PC-9 (cell line): ENCODE measurements around the gene ERC1.

Experiments used
- EZH2 ChIP-seq: fragments of 200-600 bp; sonication (generic); IDR thresholded peaks from 2 replicates; pipeline ENCODE4 v1.8.0; 2017; ENCODE audit warnings: antibody characterized with exemption, low read depth
- TF ChIP-seq, protein P1 (sequence below): fragments of 200-600 bp; sonication (generic); conservative IDR thresholded peaks from 2 replicates; pipeline ENCODE4 v1.6.1; 2017; ENCODE audit warnings: mixed run types, antibody characterized with exemption, mild to moderate bottlenecking, moderate library complexity

- no peak for TF ChIP-seq EZH2
- TF ChIP-seq, protein P1, sequence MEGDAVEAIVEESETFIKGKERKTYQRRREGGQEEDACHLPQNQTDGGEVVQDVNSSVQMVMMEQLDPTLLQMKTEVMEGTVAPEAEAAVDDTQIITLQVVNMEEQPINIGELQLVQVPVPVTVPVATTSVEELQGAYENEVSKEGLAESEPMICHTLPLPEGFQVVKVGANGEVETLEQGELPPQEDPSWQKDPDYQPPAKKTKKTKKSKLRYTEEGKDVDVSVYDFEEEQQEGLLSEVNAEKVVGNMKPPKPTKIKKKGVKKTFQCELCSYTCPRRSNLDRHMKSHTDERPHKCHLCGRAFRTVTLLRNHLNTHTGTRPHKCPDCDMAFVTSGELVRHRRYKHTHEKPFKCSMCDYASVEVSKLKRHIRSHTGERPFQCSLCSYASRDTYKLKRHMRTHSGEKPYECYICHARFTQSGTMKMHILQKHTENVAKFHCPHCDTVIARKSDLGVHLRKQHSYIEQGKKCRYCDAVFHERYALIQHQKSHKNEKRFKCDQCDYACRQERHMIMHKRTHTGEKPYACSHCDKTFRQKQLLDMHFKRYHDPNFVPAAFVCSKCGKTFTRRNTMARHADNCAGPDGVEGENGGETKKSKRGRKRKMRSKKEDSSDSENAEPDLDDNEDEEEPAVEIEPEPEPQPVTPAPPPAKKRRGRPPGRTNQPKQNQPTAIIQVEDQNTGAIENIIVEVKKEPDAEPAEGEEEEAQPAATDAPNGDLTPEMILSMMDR: no peak
These were observed 348.7 kb downstream of the ERC1 start for GRCh38 chr12:1339618-1340319.
